NCI-H2107 treated with DMSO at 0.1 percent for 48 hours (cell line): ENCODE data around the gene NDUFB3.
"Not testable (repeated sequence)": the region's sequence is repeated elsewhere in the genome, so short reads cannot be mapped to it uniquely, and the experiment has no call there.

Experiments
- DNase-seq: peaks from one replicate; lab custom pipeline; 2025; ENCODE audit not compliant: unreplicated experiment; lab: John Stamatoyannopoulos, UW

NDUFB3 gene

GRCh38 chr2:201071479-201072200 is at the start of gene NDUFB3, which contains the start of gene HYCC2:
Gene NDUFB3 (plus strand): TSS chr2:201072001. CDS start chr2:201078883, 6,882 bp downstream.
Gene HYCC2 (minus strand): TSS chr2:201071671. CDS start chr2:201024009, 47,662 bp downstream.
- DNase-seq: peak; percentile 85

- DNase-seq: no peak
These were observed 47.3 kb upstream of the NDUFB3 start for GRCh38 chr2:201024518-201024917.

- DNase-seq: not testable (repeated sequence)
These were observed 37.4 kb upstream of the NDUFB3 start for GRCh38 chr2:201034355-201034754.

- DNase-seq: not testable (repeated sequence)
These were observed 33.4 kb upstream of the NDUFB3 start for GRCh38 chr2:201038361-201038760.

GRCh38 chr2:201038855-201039254 is 32.9 kb upstream of the NDUFB3 start:
- DNase-seq: no peak

GRCh38 chr2:201040867-201041628 is 30.8 kb upstream of the NDUFB3 start:
- no peak for DNase-seq

- not testable (repeated sequence) for DNase-seq
These were observed 29.4 kb upstream of the NDUFB3 start for GRCh38 chr2:201042451-201042850.

GRCh38 chr2:201043050-201043449 is 28.8 kb upstream of the NDUFB3 start:
- not testable (repeated sequence) for DNase-seq

GRCh38 chr2:201046881-201047280 is 24.9 kb upstream of the NDUFB3 start:
- DNase-seq: no peak

GRCh38 chr2:201049455-201049854 is 22.3 kb upstream of the NDUFB3 start:
- no peak for DNase-seq

GRCh38 chr2:201057087-201057521 is 14.7 kb upstream of the NDUFB3 start:
- no peak for DNase-seq

GRCh38 chr2:201057715-201058248 is 14.0 kb upstream of the NDUFB3 start:
- DNase-seq: no peak

GRCh38 chr2:201058914-201059313 is 12.9 kb upstream of the NDUFB3 start:
- DNase-seq: no peak

- no peak for DNase-seq
These were observed 11.6 kb upstream of the NDUFB3 start for GRCh38 chr2:201059961-201060755.

- DNase-seq: not testable (repeated sequence)
These were observed 8.3 kb upstream of the NDUFB3 start for GRCh38 chr2:201063516-201063915.

GRCh38 chr2:201064797-201065329 is 6.9 kb upstream of the NDUFB3 start:
- DNase-seq: no peak

- no peak for DNase-seq
These were observed 788 bp upstream of the NDUFB3 start for GRCh38 chr2:201070948-201071478.

- DNase-seq: no peak
These were observed 365 bp downstream of the NDUFB3 start for GRCh38 chr2:201072201-201072530.

- no peak for DNase-seq
These were observed 1.3 kb downstream of the NDUFB3 start for GRCh38 chr2:201073071-201073470.

- DNase-seq: no peak
These were observed 3.2 kb downstream of the NDUFB3 start for GRCh38 chr2:201074996-201075395.

- DNase-seq: no peak
These were observed 13.1 kb downstream of the NDUFB3 start for GRCh38 chr2:201084863-201085262.
